Mucosa of stomach (tissue), 1 donor: ENCODE data around the gene CEACAM16.

ENCODE experiments used
- H3K27me3 ChIP-seq: one replicate; pipeline ENCODE4 v1.7.0; 2013; ENCODE audit warnings: mild to moderate bottlenecking, low read length; ENCODE audit not compliant: control insufficient read depth, insufficient read depth
- H3K36me3 ChIP-seq: one replicate; pipeline ENCODE4 v1.7.0; 2013; ENCODE audit warnings: low read length; ENCODE audit not compliant: control insufficient read depth, insufficient read depth
- H3K4me1 ChIP-seq: one replicate; pipeline ENCODE4 v1.7.0; 2013; ENCODE audit warnings: mild to moderate bottlenecking, low read length; ENCODE audit not compliant: control insufficient read depth, insufficient read depth
- H3K4me3 ChIP-seq: one replicate; pipeline ENCODE4 v1.7.0; 2013; ENCODE audit warnings: low read length
- H3K9ac ChIP-seq: one replicate; pipeline ENCODE4 v1.7.0; 2013; ENCODE audit warnings: mild to moderate bottlenecking, low read length, moderate library complexity
- H3K9me3 ChIP-seq: one replicate; pipeline ENCODE4 v1.7.0; 2013; ENCODE audit warnings: mild to moderate bottlenecking, low read length, moderate library complexity; ENCODE audit not compliant: control insufficient read depth
- donor health status: Pancreatic carcinoma.

CEACAM16 gene

GRCh38 chr19:44734357-44734756 lies 35.4 kb downstream of the CEACAM16 start:
- peaks cover 28% of the 10 kb centered on the region for H3K4me1 ChIP-seq
- H3K27me3 ChIP-seq, result no peaks in the 10 kb centered on the region
- no peaks in the 10 kb centered on the region for H3K36me3 ChIP-seq
- no peak overlapping the region for H3K4me3 ChIP-seq
- no peak overlapping the region for H3K9ac ChIP-seq
- H3K9me3 ChIP-seq, result no peaks in the 10 kb centered on the region

DNA sequence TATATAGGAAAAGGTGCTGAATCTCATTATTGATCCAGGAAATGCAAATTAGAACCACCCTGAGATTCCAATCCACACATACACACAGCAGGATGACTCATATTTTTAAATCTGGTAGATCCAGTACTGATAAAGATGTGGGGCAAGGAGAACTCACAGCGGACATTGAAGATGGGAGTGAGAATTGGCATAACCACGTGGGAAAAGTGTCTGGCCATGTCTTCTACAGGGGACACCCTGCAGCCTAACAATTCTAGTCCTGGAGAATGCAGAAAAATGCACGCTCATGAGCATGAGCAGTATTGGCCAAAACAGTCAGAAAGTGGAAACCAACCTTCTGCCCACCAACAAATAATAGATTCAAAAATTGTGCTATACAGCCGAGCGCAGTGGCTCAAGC lies 36.1 kb downstream of the CEACAM16 start:
- no peaks in the 10 kb centered on the region for H3K27me3 ChIP-seq
- no peak overlapping the region for H3K9ac ChIP-seq
- H3K4me3 ChIP-seq, result no peak overlapping the region
- no peaks in the 10 kb centered on the region for H3K9me3 ChIP-seq
- peaks cover 29% of the 10 kb centered on the region for H3K4me1 ChIP-seq
- H3K36me3 ChIP-seq, result no peaks in the 10 kb centered on the region

DNA sequence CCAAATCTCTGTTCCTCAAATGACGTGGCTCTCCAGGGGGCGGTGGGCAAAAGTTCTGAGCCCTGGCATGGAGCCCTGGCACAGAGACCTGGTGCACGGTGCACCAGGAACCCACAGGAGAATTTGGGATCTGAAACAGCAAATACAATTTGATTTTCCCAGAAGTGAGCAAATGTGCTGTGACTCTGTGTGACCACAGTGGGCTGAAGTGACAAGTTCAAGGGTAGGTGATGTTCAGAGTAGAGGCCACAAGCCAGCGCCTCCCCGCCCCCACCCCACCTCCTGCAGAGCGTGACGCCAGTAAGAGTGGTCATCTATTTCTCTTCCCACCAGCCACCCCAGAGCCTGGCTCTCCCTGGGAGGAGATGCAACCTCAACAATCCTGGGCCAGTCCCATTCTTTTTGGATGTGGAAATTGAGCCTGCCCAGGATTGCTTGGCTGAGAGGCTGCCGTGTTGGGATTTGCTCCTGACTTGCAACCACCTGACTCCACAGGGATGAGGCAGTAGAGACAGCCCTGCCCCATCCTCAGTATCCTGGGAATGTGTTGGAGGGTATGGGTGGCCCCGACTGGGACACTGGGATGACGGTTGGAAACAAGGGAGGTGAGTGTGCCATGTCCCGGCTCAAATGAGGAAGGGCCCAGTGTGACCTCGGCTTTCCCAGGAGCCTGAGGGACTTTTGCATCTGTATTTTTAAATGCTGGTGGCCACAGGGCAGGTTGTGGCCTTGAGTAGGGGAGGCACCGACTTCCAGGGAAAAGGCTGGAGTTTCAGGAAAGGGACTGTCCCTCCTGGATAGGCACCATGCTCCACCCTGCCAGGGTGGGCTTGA lies 38.5 kb downstream of the CEACAM16 start:
- peaks cover 46% of the 10 kb centered on the region for H3K4me1 ChIP-seq
- H3K4me3 ChIP-seq, result no peak overlapping the region
- no peaks in the 10 kb centered on the region for H3K9me3 ChIP-seq
- H3K9ac ChIP-seq, result no peak overlapping the region
- H3K27me3 ChIP-seq, result no peaks in the 10 kb centered on the region
- H3K36me3 ChIP-seq, result no peaks in the 10 kb centered on the region

- Histone ChIP-seq H3K9me3 (no peaks in the 10 kb centered on the region), H3K36me3 (no peaks in the 10 kb centered on the region), H3K4me1 (peaks cover 51% of the 10 kb centered on the region), H3K4me3 (no peak overlapping the region), H3K27me3 (no peaks in the 10 kb centered on the region), H3K9ac (no peak overlapping the region)
Measured at GRCh38 chr19:44738136-44738535, 39.2 kb downstream of the CEACAM16 start.

GRCh38 chr19:44738603-44739558 lies 39.9 kb downstream of the CEACAM16 start:
- no peaks in the 10 kb centered on the region for H3K36me3 ChIP-seq
- peak overlapping the region; percentile 4 for H3K9ac ChIP-seq
- no peaks in the 10 kb centered on the region for H3K27me3 ChIP-seq
- H3K4me3 ChIP-seq, result no peak overlapping the region
- peaks cover 58% of the 10 kb centered on the region for H3K4me1 ChIP-seq
- H3K9me3 ChIP-seq, result no peaks in the 10 kb centered on the region

DNA sequence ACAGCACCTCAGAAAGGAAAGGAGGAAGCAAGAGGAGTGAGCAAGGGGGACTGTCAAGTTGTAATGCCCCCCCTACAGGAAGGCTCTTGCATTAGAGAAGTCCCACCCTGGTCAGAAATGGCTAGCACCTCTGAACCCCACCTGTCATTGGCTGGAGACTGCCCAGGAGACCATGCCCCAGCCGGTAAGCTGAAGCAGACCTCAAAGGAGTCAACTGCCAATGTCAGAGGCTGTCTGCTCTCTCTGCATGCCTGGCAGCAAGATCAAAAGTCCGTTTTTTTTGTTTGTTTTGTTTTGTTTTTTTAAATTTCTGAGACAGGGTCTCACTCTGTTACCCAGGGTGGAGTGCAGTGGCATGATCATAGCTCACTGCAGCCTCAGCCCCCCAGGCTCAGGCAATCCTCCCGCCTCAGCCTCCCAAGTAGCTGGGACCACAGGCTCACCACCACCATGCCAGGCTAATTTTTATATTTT lies 41.4 kb downstream of the CEACAM16 start:
- Histone ChIP-seq H3K9ac (no peak overlapping the region), H3K4me1 (peaks cover 60% of the 10 kb centered on the region)

DNA sequence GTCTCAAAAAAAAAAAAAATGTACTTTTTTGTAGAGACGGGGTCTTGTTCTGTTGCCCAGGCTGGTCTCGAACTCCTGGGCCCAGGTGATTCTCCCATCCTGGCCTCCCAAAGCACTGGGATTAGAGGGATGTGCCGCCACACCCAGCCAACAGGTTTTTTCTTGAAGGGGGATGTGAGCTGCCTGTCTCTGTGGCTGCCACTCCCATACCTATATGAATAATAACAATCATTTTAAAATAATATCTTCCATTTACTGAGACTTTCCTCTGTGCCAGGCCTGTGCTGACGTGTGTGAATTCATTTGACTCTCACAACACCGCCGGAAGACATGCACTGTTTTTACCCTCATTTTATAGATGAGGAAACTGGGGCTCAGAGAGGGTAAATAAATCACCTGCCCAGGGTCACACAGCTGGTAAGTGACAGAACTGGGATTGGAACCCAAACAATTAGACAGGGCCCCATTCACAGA lies 42.3 kb downstream of the CEACAM16 start:
- Histone ChIP-seq H3K27me3 (no peaks in the 10 kb centered on the region), H3K36me3 (no peaks in the 10 kb centered on the region), H3K9ac (peak overlapping the region; percentile 43), H3K4me3 (no peak overlapping the region), H3K4me1 (peaks cover 68% of the 10 kb centered on the region), H3K9me3 (no peaks in the 10 kb centered on the region)

More for the DNA sequence above, 41.4 kb downstream of the CEACAM16 start:
- H3K27me3 ChIP-seq, result no peaks in the 10 kb centered on the region
- no peaks in the 10 kb centered on the region for H3K36me3 ChIP-seq
- H3K4me3 ChIP-seq, result no peak overlapping the region
- H3K9me3 ChIP-seq, result no peaks in the 10 kb centered on the region

GRCh38 chr19:44741841-44742329 lies 42.9 kb downstream of the CEACAM16 start:
- peaks cover 74% of the 10 kb centered on the region for H3K4me1 ChIP-seq
- no peaks in the 10 kb centered on the region for H3K9me3 ChIP-seq
- no peaks in the 10 kb centered on the region for H3K27me3 ChIP-seq
- H3K4me3 ChIP-seq, result no peak overlapping the region
- peak overlapping the region; percentile 51 for H3K9ac ChIP-seq
- no peaks in the 10 kb centered on the region for H3K36me3 ChIP-seq

GRCh38 chr19:44742330-44743061 lies 43.5 kb downstream of the CEACAM16 start:
- H3K9me3 ChIP-seq, result no peaks in the 10 kb centered on the region
- no peak overlapping the region for H3K4me3 ChIP-seq
- H3K9ac ChIP-seq, result peak overlapping the region; percentile 51
- no peaks in the 10 kb centered on the region for H3K27me3 ChIP-seq
- H3K4me1 ChIP-seq, result peaks cover 78% of the 10 kb centered on the region
- no peaks in the 10 kb centered on the region for H3K36me3 ChIP-seq

GRCh38 chr19:44744871-44745332 lies 46.0 kb downstream of the CEACAM16 start:
- Histone ChIP-seq H3K4me3 (no peak overlapping the region), H3K4me1 (peaks cover 75% of the 10 kb centered on the region), H3K27me3 (no peaks in the 10 kb centered on the region), H3K36me3 (no peaks in the 10 kb centered on the region), H3K9me3 (no peaks in the 10 kb centered on the region), H3K9ac (peak overlapping the region; percentile 1)

GRCh38 chr19:44745341-44745831 lies 46.4 kb downstream of the CEACAM16 start:
- peak overlapping the region; percentile 33 for H3K9ac ChIP-seq
- H3K4me3 ChIP-seq, result no peak overlapping the region
- H3K36me3 ChIP-seq, result no peaks in the 10 kb centered on the region
- H3K27me3 ChIP-seq, result no peaks in the 10 kb centered on the region
- H3K4me1 ChIP-seq, result peaks cover 77% of the 10 kb centered on the region
- H3K9me3 ChIP-seq, result no peaks in the 10 kb centered on the region
